ENCODE measurements around the gene SATB2. TPM values are rescaled to one million over a fixed set of nuclear protein-coding genes. Genes with fewer than 3 reads are reported as not detected.

The SATB2 gene
- total and polyA plus RNA-seq, 2 experiments from 2014 or later: 3.0 to 9.9 TPM

DNA sequence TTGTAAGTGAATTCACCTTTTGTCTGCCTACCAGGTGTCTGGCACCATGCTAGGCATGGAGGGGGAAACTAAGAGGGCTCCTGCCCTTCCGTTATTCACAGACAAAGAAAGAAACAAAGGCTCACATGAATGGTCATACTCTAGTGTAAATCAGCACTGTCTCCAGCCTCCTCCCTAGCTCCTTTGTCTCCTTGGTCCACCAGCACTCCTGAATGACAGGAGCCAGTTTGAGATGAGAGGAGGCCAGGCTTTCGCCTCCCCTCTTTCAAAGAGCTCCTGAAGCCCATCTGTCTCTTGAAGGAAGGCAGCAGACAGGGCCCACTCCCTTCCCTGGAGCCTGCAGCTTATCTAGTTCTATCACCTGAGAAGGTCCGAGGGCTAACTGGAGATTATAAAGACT, 18.7 kb downstream of the SATB2 start:
- DNase-seq: no peak
- Histone ChIP-seq H3K9me3 (ENCODE audit: low read depth) (no peaks in the 10 kb centered on the region), H4K20me1 (ENCODE audit: insufficient read depth) (no peaks in the 10 kb centered on the region), H3K9ac (no peak overlapping the region), H3K4me1 (ENCODE audit: insufficient read depth) (peaks cover 20% of the 10 kb centered on the region), H3K27me3 (replicated peaks; ENCODE audit: insufficient read depth) (no peaks in the 10 kb centered on the region), H3F3A (ENCODE audit: insufficient read depth) (peaks cover 4% of the 10 kb centered on the region; the same call in 1 of the 2 replicates), H3K36me3 (ENCODE audit: low read depth) (peaks cover 6% of the 10 kb centered on the region), H3K9me2 (ENCODE audit: insufficient read depth) (no peaks in the 10 kb centered on the region), H3K4me3 (no peak overlapping the region), H3K79me2 (ENCODE audit: insufficient read depth) (peaks cover 80% of the 10 kb centered on the region), H3K4me2 (ENCODE audit: unreplicated experiment) (no peak overlapping the region), H3K27ac (no peak overlapping the region), H2AFZ (no peak overlapping the region)
- in situ Hi-C loops (cut with MboI): no loop called here
- WGBS, 2 experiments (ENCODE audit: low coverage in 1 of 2, low lambda C conversion rate in 2 of 2, missing lambda C conversion rate in 2 of 2): 100% methylated on average over 3 of the region's 3 CpGs
- TF ChIP-seq EZH2phosphoT487 (IDR thresholded peaks at IDR 0.05; ENCODE audit: insufficient read depth, low read depth) (no peak), EZH2 (IDR thresholded peaks at IDR 0.05; ENCODE audit: insufficient read depth, poor library complexity, severe bottlenecking) (no peak)

DNA sequence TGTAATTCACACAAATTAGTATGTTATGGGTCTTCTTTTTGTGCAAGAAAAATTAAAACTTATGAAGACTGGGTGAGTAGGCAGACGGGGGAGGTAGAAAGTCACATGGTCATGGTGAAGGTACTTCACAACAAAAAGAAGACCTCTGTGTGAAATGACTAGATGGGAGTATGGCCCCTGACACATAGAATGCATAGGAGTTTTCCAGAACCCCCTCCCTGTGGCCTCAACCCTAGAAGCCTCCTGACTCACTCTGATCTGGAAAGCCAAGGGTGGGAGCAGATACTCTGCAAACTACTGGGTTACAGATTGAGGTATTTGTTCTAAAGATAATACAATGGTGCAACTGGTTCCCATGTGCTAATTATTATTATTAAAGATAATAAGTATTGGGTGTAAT, 23.2 kb downstream of the SATB2 start:
- Histone ChIP-seq H3K4me3 (no peak overlapping the region), H2AFZ (no peak overlapping the region), H3K36me3 (ENCODE audit: low read depth) (peaks cover 32% of the 10 kb centered on the region), H4K20me1 (ENCODE audit: insufficient read depth) (no peaks in the 10 kb centered on the region), H3F3A (ENCODE audit: insufficient read depth) (no peaks in the 10 kb centered on the region), H3K27me3 (replicated peaks; ENCODE audit: insufficient read depth) (no peaks in the 10 kb centered on the region), H3K9ac (no peak overlapping the region), H3K4me2 (ENCODE audit: unreplicated experiment) (no peak overlapping the region), H3K27ac (no peak overlapping the region), H3K9me3 (ENCODE audit: low read depth) (no peaks in the 10 kb centered on the region), H3K9me2 (ENCODE audit: insufficient read depth) (no peaks in the 10 kb centered on the region), H3K79me2 (ENCODE audit: insufficient read depth) (peaks cover 49% of the 10 kb centered on the region), H3K4me1 (ENCODE audit: insufficient read depth) (0 out of 2 replicates have a peak, but pooled peaks cover 1% of the 10 kb centered on the region)
- TF ChIP-seq EZH2phosphoT487 (IDR thresholded peaks at IDR 0.05; ENCODE audit: insufficient read depth, low read depth) (no peak), EZH2 (IDR thresholded peaks at IDR 0.05; ENCODE audit: insufficient read depth, poor library complexity, severe bottlenecking) (no peak)
- 97 to 100% methylated on average over 1 of the region's 1 CpG for WGBS, 2 experiments (ENCODE audit: low coverage in 1 of 2, low lambda C conversion rate in 2 of 2, missing lambda C conversion rate in 2 of 2)
- in situ Hi-C loops (cut with MboI): no loop called here
- DNase-seq: no peak

GRCh38 chr2:199433204-199433832, 24.4 kb downstream of the SATB2 start:
- Histone ChIP-seq H3K9me2 (ENCODE audit: insufficient read depth) (no peaks in the 10 kb centered on the region), H3K36me3 (ENCODE audit: low read depth) (peaks cover 36% of the 10 kb centered on the region), H4K20me1 (ENCODE audit: insufficient read depth) (no peaks in the 10 kb centered on the region), H3K4me1 (ENCODE audit: insufficient read depth) (no peaks in the 10 kb centered on the region), H3K4me3 (no peak overlapping the region), H3K9ac (no peak overlapping the region), H3F3A (ENCODE audit: insufficient read depth) (no peaks in the 10 kb centered on the region), H3K9me3 (ENCODE audit: low read depth) (no peaks in the 10 kb centered on the region), H3K27me3 (replicated peaks; ENCODE audit: insufficient read depth) (no peaks in the 10 kb centered on the region), H3K27ac (no peak overlapping the region), H3K4me2 (ENCODE audit: unreplicated experiment) (no peak overlapping the region), H2AFZ (no peak overlapping the region), H3K79me2 (ENCODE audit: insufficient read depth) (peaks cover 39% of the 10 kb centered on the region)
- TF ChIP-seq EZH2 (IDR thresholded peaks at IDR 0.05; ENCODE audit: insufficient read depth, poor library complexity, severe bottlenecking) (no peak), EZH2phosphoT487 (IDR thresholded peaks at IDR 0.05; ENCODE audit: insufficient read depth, low read depth) (no peak)
- in situ Hi-C loops (cut with MboI): no loop called here
- 96 to 97% methylated on average over 11 of the region's 11 CpGs for WGBS, 2 experiments (ENCODE audit: low coverage in 1 of 2, low lambda C conversion rate in 2 of 2, missing lambda C conversion rate in 2 of 2)
- DNase-seq: no peak

- peaks cover 35% of the 10 kb centered on the region for H3K36me3 ChIP-seq (ENCODE audit: low read depth)
- no peaks in the 10 kb centered on the region for H4K20me1 ChIP-seq (ENCODE audit: insufficient read depth)
- H3K27me3 ChIP-seq (replicated peaks; ENCODE audit: insufficient read depth): no peaks in the 10 kb centered on the region
- no peaks in the 10 kb centered on the region for H3K4me1 ChIP-seq (ENCODE audit: insufficient read depth)
- H3K9me3 ChIP-seq (ENCODE audit: low read depth): no peaks in the 10 kb centered on the region
- H3F3A ChIP-seq (ENCODE audit: insufficient read depth): no peaks in the 10 kb centered on the region
- H3K27ac ChIP-seq: no peak overlapping the region
- DNase-seq: no peak
- no peak overlapping the region for H3K9ac ChIP-seq
- TF ChIP-seq EZH2phosphoT487 (IDR thresholded peaks at IDR 0.05; ENCODE audit: insufficient read depth, low read depth) (no peak), EZH2 (IDR thresholded peaks at IDR 0.05; ENCODE audit: insufficient read depth, poor library complexity, severe bottlenecking) (no peak)
- H3K4me3 ChIP-seq: no peak overlapping the region
- H3K79me2 ChIP-seq (ENCODE audit: insufficient read depth): peaks cover 27% of the 10 kb centered on the region
- H2AFZ ChIP-seq: no peak overlapping the region
- no peak overlapping the region for H3K4me2 ChIP-seq (ENCODE audit: unreplicated experiment)
- no peaks in the 10 kb centered on the region for H3K9me2 ChIP-seq (ENCODE audit: insufficient read depth)
- in situ Hi-C loops (cut with MboI): no loop called here
- 85% methylated on average over 11 of the region's 11 CpGs for WGBS, 2 experiments (ENCODE audit: low coverage in 1 of 2, low lambda C conversion rate in 2 of 2, missing lambda C conversion rate in 2 of 2)
Measured at GRCh38 chr2:199431746-199432213, 26.0 kb downstream of the SATB2 start.

All from GM23248 (cell line).